ENCODE measurements around the gene TREH.

Gene TREH

DNA sequence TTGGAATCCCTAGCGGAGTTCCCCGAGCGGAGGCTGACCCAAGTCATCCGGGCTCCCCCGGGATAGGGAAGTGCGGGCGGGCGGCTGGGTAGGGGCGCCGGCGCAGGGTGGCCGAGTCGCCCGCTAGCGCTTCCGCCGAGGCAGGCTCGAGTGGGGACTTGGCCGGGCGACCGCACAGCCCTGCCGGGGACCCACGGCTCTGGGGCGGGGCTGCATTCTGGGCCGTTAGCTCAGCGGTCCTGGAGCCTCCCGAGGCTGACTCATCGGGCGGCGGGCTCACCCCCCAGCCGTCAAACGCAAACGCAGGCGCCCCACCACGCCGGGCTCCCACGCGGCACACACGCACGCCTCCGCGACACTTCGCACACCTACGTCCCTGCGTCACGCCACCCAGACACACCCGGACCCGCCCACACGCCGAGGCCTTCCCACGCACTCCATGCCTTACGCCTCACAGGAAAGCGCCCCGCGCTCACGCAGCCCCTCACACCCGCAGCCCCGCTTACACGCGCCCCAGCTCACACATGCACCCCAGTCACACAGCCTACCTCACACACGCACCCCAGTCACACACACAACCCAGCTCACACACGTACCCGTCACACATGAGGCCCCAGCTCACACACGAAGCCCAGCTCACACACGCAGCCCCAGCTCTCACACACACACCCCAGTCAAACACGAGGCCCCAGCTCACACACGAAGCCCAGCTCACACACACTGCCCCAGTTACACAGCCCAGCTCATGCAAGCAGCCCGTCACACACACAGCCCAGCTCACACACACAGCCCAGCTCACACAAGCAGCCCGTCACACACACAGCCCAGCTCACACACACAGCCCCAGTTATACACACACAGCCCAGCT, 70.9 kb downstream of the TREH start:
- no peak for DNase-seq

DNA sequence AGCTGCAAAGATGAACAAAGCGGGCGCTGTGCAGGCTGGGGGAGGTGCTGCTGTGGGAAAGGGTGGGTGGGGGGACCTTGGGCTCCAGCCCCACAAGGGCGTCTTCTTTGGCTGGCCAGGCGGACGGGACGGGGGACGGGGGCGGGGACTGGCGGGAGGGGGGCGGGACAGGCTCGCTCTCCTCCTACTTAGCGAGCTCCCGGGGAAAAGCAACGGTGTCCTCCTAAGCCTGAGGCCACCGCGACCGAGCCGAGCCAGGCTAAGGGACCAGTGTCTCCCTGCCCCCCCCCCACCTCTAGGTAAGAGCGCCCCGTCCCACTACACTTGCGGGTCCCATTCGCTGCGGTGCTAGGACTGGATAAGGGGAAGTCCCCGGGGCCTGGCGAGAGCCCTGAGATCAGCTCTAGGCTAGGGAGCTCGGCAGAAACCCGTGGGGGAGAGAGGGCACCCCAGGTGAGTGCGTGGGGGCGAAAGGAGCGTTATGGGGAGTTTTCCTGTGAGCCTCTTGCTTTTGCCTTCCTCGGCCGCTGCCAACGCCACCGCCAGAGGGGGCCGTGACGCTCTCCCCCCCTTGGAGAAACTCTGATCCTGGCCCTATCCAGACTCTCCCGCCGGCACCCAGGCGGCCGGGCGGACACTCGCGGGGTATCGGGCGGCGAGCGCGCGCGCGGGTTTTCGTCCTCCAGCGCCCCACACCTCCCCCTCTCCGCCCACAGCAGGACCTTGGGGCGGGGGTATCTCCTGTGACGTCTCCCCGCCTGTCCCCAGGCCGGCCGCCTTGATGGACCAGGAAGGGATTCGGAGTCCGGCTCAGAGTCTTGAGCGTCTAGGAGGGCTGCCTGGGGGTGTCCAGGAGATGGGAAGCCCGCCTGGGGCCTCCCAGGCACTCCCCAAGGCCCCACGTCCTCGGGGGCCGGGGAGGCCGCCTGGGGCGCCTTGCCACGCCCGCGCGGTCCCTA, 71.8 kb downstream of the TREH start, which contains the start of gene PHLDB1:
TSS of gene PHLDB1 (plus strand) at position 215 of the 959 bp plus-strand sequence. CDS start 6,222 bp downstream, outside the sequence.
- no peak for DNase-seq

Measured in DMS 273 treated with DMSO at 0.1 percent for 48 hours (cell line).